ENCODE data around the gene DCAF6.

The DCAF6 gene

GRCh38 chr1:168110896-168111545, 174.5 kb downstream of the DCAF6 start:
- TF ChIP-seq, protein P1, sequence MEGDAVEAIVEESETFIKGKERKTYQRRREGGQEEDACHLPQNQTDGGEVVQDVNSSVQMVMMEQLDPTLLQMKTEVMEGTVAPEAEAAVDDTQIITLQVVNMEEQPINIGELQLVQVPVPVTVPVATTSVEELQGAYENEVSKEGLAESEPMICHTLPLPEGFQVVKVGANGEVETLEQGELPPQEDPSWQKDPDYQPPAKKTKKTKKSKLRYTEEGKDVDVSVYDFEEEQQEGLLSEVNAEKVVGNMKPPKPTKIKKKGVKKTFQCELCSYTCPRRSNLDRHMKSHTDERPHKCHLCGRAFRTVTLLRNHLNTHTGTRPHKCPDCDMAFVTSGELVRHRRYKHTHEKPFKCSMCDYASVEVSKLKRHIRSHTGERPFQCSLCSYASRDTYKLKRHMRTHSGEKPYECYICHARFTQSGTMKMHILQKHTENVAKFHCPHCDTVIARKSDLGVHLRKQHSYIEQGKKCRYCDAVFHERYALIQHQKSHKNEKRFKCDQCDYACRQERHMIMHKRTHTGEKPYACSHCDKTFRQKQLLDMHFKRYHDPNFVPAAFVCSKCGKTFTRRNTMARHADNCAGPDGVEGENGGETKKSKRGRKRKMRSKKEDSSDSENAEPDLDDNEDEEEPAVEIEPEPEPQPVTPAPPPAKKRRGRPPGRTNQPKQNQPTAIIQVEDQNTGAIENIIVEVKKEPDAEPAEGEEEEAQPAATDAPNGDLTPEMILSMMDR (IDR thresholded peaks at IDR 0.05; ENCODE audit: borderline replicate concordance, insufficient read depth, low read depth, low read length): no peak
- no peak overlapping the region for H3K4me3 ChIP-seq (ENCODE audit: low read depth, low read length)

DNA sequence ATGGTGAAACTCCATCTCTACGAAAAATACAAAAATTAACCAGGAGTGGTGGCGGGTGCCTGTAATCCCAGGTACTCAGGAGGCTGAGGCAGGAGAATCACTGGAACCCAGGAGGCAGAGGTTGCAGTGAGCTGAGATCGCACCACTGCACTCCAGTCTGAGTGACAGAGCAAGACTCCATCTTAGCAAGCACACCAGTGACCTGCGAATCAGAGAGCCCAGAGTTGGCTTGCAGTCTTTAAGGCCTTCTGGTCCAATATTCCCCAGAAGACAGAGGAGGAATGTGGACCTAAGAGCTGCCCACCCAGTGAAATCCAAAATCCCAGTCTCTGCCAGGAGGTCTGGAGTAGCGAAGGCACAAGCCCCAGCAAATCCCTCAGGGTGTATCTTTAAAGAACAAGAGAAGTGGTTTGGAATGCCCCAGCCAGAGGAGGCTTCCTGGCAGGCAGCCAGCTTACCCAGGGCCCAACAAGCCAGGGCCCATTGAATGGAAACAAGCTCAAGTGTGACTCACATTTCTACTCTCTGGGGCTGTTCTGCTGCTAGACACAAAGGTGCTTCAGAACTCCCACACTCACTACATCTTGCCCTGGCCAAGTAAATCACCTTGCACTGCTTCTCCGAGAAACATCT, 176.3 kb downstream of the DCAF6 start:
- TF ChIP-seq, protein P1 (IDR thresholded peaks at IDR 0.05; ENCODE audit: borderline replicate concordance, insufficient read depth, low read depth, low read length): no peak
- H3K4me3 ChIP-seq (ENCODE audit: low read depth, low read length): no peak overlapping the region

- no peak overlapping the region for H3K4me3 ChIP-seq (ENCODE audit: low read depth, low read length)
- TF ChIP-seq, protein P1 (IDR thresholded peaks at IDR 0.05; ENCODE audit: borderline replicate concordance, insufficient read depth, low read depth, low read length): no peak
Measured at GRCh38 chr1:168114845-168115244, 178.4 kb downstream of the DCAF6 start.

- TF ChIP-seq, protein P1 (IDR thresholded peaks at IDR 0.05; ENCODE audit: borderline replicate concordance, insufficient read depth, low read depth, low read length): no peak
- H3K4me3 ChIP-seq (ENCODE audit: low read depth, low read length): no peak overlapping the region
Measured at GRCh38 chr1:168116327-168116799, 179.9 kb downstream of the DCAF6 start.

DNA sequence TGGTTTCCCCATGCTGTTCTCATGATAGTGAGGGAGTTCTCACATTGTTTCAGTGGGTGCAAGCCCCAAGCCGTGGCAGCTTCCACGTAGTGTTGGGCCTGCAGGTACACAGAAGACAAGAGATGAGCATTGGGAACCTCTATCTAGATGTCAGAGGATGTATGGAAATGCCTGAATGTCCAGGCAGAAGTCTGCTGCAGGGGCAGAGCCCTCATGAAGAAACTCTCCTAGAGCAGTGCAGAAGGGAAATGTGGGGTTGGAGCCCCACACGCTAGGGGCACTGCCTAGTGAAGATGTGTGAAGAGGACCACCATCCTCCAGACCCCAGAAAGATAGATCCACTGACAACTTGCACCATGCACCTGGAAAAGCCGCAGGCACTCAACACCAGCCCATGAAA, 183.3 kb downstream of the DCAF6 start:
- H3K4me3 ChIP-seq (ENCODE audit: low read depth, low read length): no peak overlapping the region
- TF ChIP-seq, protein P1 (IDR thresholded peaks at IDR 0.05; ENCODE audit: borderline replicate concordance, insufficient read depth, low read depth, low read length): no peak

DNA sequence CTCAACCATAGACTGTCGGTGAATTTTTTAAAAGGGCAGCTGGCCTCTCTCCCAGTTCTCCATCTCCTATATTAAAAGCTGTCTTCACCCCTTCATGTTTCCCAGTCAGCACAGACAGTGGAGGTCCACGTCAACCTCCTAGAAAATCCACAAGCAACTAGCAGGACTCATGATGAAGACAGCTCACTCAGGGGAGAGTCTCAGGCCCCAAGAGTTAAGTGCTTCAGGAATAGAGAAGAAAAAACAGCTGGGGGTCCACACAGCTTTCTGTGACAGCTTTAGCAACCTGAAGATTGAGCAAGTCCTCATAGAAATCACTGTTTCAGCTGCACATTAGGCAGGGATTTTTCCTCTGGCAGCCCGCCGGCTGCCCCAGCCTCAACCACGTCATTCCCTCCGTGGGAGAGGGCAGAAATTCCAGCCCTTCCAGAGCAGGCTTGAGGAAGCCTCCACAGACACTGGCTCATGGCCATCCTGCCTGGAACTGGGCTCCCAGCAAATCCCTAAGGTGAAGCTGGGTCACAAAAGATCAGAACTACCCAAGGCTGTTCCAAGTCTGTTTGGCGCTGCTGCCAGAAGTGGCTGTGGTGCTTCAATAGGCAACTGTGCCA, 185.0 kb downstream of the DCAF6 start:
- TF ChIP-seq, protein P1 (IDR thresholded peaks at IDR 0.05; ENCODE audit: borderline replicate concordance, insufficient read depth, low read depth, low read length): no peak
- no peak overlapping the region for H3K4me3 ChIP-seq (ENCODE audit: low read depth, low read length)

Data from GM12875 (cell line).